Liver (tissue), 9 donors: ENCODE measurements around the gene HLTF. TPM values are rescaled to one million over a fixed set of nuclear protein-coding genes. Genes with fewer than 3 reads are reported as not detected.

Source experiments
- DNase-seq: peaks from one replicate; pipeline ENCODE4 v3.0.0-alpha.2; 2017; ENCODE audit warnings: low spot score
- H3K27ac ChIP-seq, 2 donors: one replicate each; pipeline ENCODE4 v1.7.0; 2013; ENCODE audit warnings: inconsistent platforms in 2 of 2, low read length in 2 of 2, control low read depth in 1 of 2, low read depth in 1 of 2, mild to moderate bottlenecking in 1 of 2
- H3K27me3 ChIP-seq, 4 donors: one replicate each; pipeline versions ENCODE4 v1.6.1 to v1.7.0; 2013; ENCODE audit warnings: low read length in 3 of 4, inconsistent platforms in 1 of 4, mild to moderate bottlenecking in 1 of 4, moderate library complexity in 1 of 4; ENCODE audit not compliant: control insufficient read depth in 4 of 4, insufficient read depth in 4 of 4
- H3K36me3 ChIP-seq, 4 donors: one replicate each; pipeline versions ENCODE4 v1.6.1 to v1.7.0; 2013; ENCODE audit warnings: low read length in 3 of 4, mild to moderate bottlenecking in 3 of 4, low read depth in 1 of 4, moderate library complexity in 1 of 4; ENCODE audit not compliant: control insufficient read depth in 4 of 4, insufficient read depth in 3 of 4
- H3K4me1 ChIP-seq, 4 donors: one replicate each; pipeline versions ENCODE4 v1.6.1 to v1.7.0; 2013; ENCODE audit warnings: low read length in 3 of 4, mild to moderate bottlenecking in 3 of 4, moderate library complexity in 1 of 4; ENCODE audit not compliant: control insufficient read depth in 4 of 4, insufficient read depth in 4 of 4
- H3K4me3 ChIP-seq, 3 donors: one replicate each; pipeline versions ENCODE4 v1.6.1 to v1.7.0; 2013; ENCODE audit warnings: low read length in 3 of 3, control low read depth in 1 of 3, low read depth in 1 of 3, mild to moderate bottlenecking in 1 of 3
- H3K9ac ChIP-seq, 2 donors: one replicate each; pipeline ENCODE4 v1.7.0; 2013; ENCODE audit warnings: low read length in 2 of 2, mild to moderate bottlenecking in 2 of 2, moderate library complexity in 2 of 2, control low read depth in 1 of 2, low read depth in 1 of 2
- H3K9me3 ChIP-seq, 4 donors: one replicate each; pipeline versions ENCODE4 v1.6.1 to v1.7.0; 2013; ENCODE audit warnings: low read length in 3 of 4; ENCODE audit not compliant: control insufficient read depth in 4 of 4
- EGR1 ChIP-seq, 2 donors: IDR thresholded peaks; 2 replicates each; pipeline ENCODE4 v1.6.1; 2016 to 2018; ENCODE audit warnings: antibody characterized with exemption in 2 of 2, low read depth in 2 of 2
- FOXA2 ChIP-seq: IDR thresholded peaks from 2 replicates; pipeline ENCODE4 v1.6.1; 2016; ENCODE audit warnings: antibody characterized with exemption
- GABPA ChIP-seq, 2 donors: IDR thresholded peaks in 1 of 2; conservative IDR thresholded peaks in 1 of 2; 2 replicates each; pipeline ENCODE4 v1.6.1; 2016; ENCODE audit warnings: antibody characterized with exemption in 2 of 2, mild to moderate bottlenecking in 1 of 2, moderate library complexity in 1 of 2
- HNF4A ChIP-seq, 2 donors: conservative IDR thresholded peaks; 2 replicates each; pipeline ENCODE4 v1.6.1; 2016; ENCODE audit warnings: antibody characterized with exemption in 2 of 2, mild to moderate bottlenecking in 2 of 2
- HNF4G ChIP-seq: IDR thresholded peaks from 2 replicates; pipeline ENCODE4 v1.6.1; 2016; ENCODE audit warnings: antibody characterized with exemption
- JUND ChIP-seq, 2 donors: IDR thresholded peaks; 2 replicates each; pipeline ENCODE4 v1.6.1; 2016; ENCODE audit warnings: antibody characterized with exemption in 2 of 2
- NR2F2 ChIP-seq: IDR thresholded peaks from 2 replicates; pipeline ENCODE4 v1.6.1; 2016; ENCODE audit warnings: antibody characterized with exemption
- RAD21 ChIP-seq, 2 donors: IDR thresholded peaks; 2 replicates each; pipeline ENCODE4 v1.6.1; 2016; ENCODE audit warnings: antibody characterized with exemption in 2 of 2, mild to moderate bottlenecking in 2 of 2
- RXRA ChIP-seq, 2 donors: IDR thresholded peaks; 2 replicates each; pipeline ENCODE4 v1.6.1; 2017 to 2018; ENCODE audit warnings: antibody characterized with exemption in 2 of 2, mild to moderate bottlenecking in 1 of 2
- SP1 ChIP-seq: IDR thresholded peaks from 2 replicates; pipeline ENCODE4 v1.6.1; 2018; ENCODE audit warnings: antibody characterized with exemption, mild to moderate bottlenecking
- TAF1 ChIP-seq: conservative IDR thresholded peaks from 2 replicates; pipeline ENCODE4 v1.6.1; 2016; ENCODE audit warnings: antibody characterized with exemption, mild to moderate bottlenecking
- YY1 ChIP-seq: IDR thresholded peaks from 2 replicates; pipeline ENCODE4 v1.6.1; 2016; ENCODE audit warnings: antibody characterized with exemption, mild to moderate bottlenecking
- WGBS: extraction: QIAGEN DNeasy Blood & Tissue Kit; methylation state at CpG from one replicate; pipeline ENCODE4 v1.1.7; 2013; 5-methylcytosine and 5-hydroxymethylcytosine counted together
- polyA plus RNA-seq, 2 donors: library from polyadenylated mRNA; stranded (reverse) in 1 of 2; unstranded in 1 of 2; fragments of 200-250 nt in 1 of 2; fragments of >200 nt in 1 of 2; fragmentation: Nextera tagmentation in 1 of 2; extraction: Ambion mirVana in 1 of 2; gene quantifications; one replicate each; pipeline versions ENCODE4 v1.2.1 to v1.2.3, GENCODE V29; 2013 to 2015
- total RNA-seq, 2 donors: library from RNA; depleted of rRNA; stranded (reverse); fragments of >200 nt; gene quantifications; one replicate each; pipeline ENCODE4 v1.2.3, GENCODE V29; 2014
- TF ChIP-seq, protein P1 (sequence below): IDR thresholded peaks from 2 replicates; pipeline ENCODE4 v1.6.1; 2016; ENCODE audit warnings: antibody characterized with exemption
- TF ChIP-seq, protein P2 (sequence below): IDR thresholded peaks from 2 replicates; pipeline ENCODE4 v1.6.1; 2016; ENCODE audit warnings: antibody characterized with exemption
- TF ChIP-seq, protein P3 (sequence below): fragments of 150-350 bp; IDR thresholded peaks from 2 replicates; pipeline ENCODE4 v1.5.1; 2017; ENCODE audit warnings: improper control_type of control experiment, low read depth, low read length; ENCODE audit not compliant: missing input control
- TF ChIP-seq, protein P4 (sequence below): IDR thresholded peaks from 2 replicates; pipeline ENCODE4 v1.6.1; 2016; ENCODE audit warnings: antibody characterized with exemption
- donor health status: healthy.
- donor health status: healthy.
- donor health status: healthy.
- donor health status: healthy.
- donor health status: healthy.

Gene HLTF
- total and polyA plus RNA-seq, 4 donors, result 4.1 to 31.7 (median 17.0) TPM

DNA sequence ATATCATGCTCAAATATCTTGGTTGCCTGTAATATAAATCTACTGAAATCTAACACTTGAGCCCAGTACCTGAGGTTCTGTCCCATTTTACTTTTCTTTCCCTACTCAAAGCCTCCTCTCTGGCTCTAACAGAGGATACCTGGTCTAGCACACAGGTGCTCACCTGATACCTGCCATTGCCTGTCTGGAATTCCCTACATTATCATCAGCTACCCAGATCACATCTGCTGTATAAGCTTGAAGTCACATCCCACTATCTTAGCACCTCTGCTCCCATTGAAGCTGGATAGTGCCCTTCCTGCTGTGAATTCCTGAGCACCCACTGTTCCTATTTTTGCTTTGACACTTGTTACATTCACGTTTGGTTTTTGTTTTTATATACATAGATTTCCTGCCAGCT, 64.5 kb downstream of the HLTF start:
- WGBS, result 56% methylated on average over 1 of the region's 1 CpG

DNA sequence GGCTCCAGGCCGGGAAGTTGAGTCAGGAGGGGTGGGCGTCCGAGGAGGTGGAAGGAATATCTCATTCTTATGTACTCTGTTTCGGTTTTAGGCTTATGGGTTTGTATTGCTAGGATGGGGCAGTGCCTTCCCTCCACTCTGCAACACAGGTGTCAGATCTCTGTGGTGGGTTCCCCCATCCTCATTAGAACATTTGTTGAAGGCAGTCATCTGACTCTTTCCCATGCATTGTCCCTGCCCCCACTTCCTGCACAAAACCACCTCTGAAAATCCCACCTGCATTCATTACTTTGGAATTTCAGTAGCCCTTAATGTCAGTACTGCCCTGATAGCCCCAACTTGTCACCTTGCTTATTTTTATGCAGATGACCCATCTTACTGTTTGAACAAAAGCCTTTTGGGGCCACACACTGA, 65.5 kb downstream of the HLTF start:
- H3K9ac ChIP-seq, result no peak overlapping the region
- no peak overlapping the region for H3K27ac ChIP-seq
- no peak for DNase-seq
- no peaks in the 10 kb centered on the region for H3K4me1 ChIP-seq
- 95% methylated on average over 4 of the region's 4 CpGs for WGBS
- peaks cover 6 to 38% (median 25%) of the 10 kb centered on the region in 4 donors for H3K36me3 ChIP-seq
- H3K27me3 ChIP-seq, result no peaks in the 10 kb centered on the region
- TF ChIP-seq FOXA2, result no peak
- TF ChIP-seq HNF4A (conservative IDR thresholded peaks at IDR 0.05), result no peak
- TF ChIP-seq RAD21 (IDR thresholded peaks at IDR 0.05), result no peak
- TF ChIP-seq, protein P1, sequence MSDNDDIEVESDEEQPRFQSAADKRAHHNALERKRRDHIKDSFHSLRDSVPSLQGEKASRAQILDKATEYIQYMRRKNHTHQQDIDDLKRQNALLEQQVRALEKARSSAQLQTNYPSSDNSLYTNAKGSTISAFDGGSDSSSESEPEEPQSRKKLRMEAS, result no peak
- no peak overlapping the region for H3K4me3 ChIP-seq
- H3K9me3 ChIP-seq, result peaks cover 0 to 2% (median 0%) of the 10 kb centered on the region in 4 donors

More for the DNA sequence above, 64.5 kb downstream of the HLTF start:
- no peak overlapping the region for H3K27ac ChIP-seq
- no peak overlapping the region for H3K9ac ChIP-seq
- no peak for DNase-seq
- TF ChIP-seq, protein P2, sequence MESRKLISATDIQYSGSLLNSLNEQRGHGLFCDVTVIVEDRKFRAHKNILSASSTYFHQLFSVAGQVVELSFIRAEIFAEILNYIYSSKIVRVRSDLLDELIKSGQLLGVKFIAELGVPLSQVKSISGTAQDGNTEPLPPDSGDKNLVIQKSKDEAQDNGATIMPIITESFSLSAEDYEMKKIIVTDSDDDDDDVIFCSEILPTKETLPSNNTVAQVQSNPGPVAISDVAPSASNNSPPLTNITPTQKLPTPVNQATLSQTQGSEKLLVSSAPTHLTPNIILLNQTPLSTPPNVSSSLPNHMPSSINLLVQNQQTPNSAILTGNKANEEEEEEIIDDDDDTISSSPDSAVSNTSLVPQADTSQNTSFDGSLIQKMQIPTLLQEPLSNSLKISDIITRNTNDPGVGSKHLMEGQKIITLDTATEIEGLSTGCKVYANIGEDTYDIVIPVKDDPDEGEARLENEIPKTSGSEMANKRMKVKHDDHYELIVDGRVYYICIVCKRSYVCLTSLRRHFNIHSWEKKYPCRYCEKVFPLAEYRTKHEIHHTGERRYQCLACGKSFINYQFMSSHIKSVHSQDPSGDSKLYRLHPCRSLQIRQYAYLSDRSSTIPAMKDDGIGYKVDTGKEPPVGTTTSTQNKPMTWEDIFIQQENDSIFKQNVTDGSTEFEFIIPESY, result no peak
- TF ChIP-seq HNF4A (conservative IDR thresholded peaks at IDR 0.05) (no peak), HNF4G (no peak), FOXA2 (no peak), RAD21 (IDR thresholded peaks at IDR 0.05) (no peak), YY1 (no peak), NR2F2 (no peak), RXRA (IDR thresholded peaks at IDR 0.05) (no peak), EGR1 (IDR thresholded peaks at IDR 0.05; ENCODE audit: low read depth in 2 of 2) (no peak)
- TF ChIP-seq, protein P3, sequence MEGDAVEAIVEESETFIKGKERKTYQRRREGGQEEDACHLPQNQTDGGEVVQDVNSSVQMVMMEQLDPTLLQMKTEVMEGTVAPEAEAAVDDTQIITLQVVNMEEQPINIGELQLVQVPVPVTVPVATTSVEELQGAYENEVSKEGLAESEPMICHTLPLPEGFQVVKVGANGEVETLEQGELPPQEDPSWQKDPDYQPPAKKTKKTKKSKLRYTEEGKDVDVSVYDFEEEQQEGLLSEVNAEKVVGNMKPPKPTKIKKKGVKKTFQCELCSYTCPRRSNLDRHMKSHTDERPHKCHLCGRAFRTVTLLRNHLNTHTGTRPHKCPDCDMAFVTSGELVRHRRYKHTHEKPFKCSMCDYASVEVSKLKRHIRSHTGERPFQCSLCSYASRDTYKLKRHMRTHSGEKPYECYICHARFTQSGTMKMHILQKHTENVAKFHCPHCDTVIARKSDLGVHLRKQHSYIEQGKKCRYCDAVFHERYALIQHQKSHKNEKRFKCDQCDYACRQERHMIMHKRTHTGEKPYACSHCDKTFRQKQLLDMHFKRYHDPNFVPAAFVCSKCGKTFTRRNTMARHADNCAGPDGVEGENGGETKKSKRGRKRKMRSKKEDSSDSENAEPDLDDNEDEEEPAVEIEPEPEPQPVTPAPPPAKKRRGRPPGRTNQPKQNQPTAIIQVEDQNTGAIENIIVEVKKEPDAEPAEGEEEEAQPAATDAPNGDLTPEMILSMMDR, result no peak
- TF ChIP-seq, protein P4, sequence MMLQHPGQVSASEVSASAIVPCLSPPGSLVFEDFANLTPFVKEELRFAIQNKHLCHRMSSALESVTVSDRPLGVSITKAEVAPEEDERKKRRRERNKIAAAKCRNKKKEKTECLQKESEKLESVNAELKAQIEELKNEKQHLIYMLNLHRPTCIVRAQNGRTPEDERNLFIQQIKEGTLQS, result no peak
- TF ChIP-seq, protein P1, result no peak
- peaks cover 0 to 2% (median 0%) of the 10 kb centered on the region in 4 donors for H3K9me3 ChIP-seq
- no peaks in the 10 kb centered on the region for H3K27me3 ChIP-seq
- peaks cover 6 to 38% (median 25%) of the 10 kb centered on the region in 4 donors for H3K36me3 ChIP-seq
- no peak overlapping the region for H3K4me3 ChIP-seq
- H3K4me1 ChIP-seq, result no peaks in the 10 kb centered on the region

DNA sequence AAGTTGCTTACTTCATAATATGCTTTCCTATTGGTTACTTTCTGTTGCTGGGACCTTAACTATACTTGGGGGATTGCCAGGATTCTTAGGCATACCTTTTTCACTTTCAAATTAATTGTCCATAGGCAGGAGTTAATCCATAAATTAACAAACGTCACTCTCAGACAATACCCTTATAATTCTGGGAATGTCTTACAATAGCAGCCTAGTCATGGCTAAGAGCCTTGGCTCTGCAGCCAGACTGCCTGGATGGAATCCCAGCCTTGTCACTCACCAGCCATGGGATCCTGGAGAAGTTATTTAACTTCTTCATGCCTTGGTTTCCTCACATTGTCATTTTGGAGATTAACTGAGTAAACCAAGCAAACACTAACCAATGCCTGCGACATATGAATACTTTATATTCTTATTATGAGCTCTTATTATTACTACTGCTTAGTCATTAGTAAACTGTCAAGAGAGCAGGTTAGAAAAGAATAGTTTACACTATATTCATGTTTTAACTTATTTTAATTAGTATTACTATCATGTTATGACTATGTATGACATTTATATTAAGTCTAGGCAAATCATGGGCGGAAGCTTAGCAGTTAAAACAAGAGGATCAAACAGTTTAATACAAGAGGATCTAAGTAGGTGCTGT, 66.0 kb downstream of the HLTF start:
- no peak overlapping the region for H3K4me3 ChIP-seq
- DNase-seq, result no peak
- TF ChIP-seq RXRA (IDR thresholded peaks at IDR 0.05) (no peak), TAF1 (no peak), SP1 (no peak), EGR1 (IDR thresholded peaks at IDR 0.05; ENCODE audit: low read depth in 2 of 2) (no peak), HNF4A (conservative IDR thresholded peaks at IDR 0.05) (no peak), GABPA (IDR thresholded peaks at IDR 0.05 in 1 of 2, conservative IDR thresholded peaks at IDR 0.05 in 1 of 2) (no peak), NR2F2 (no peak), JUND (IDR thresholded peaks at IDR 0.05) (no peak), YY1 (no peak), FOXA2 (no peak)
- TF ChIP-seq, protein P4, result no peak
- TF ChIP-seq, protein P2, result no peak
- peaks cover 0 to 2% (median 0%) of the 10 kb centered on the region in 4 donors for H3K9me3 ChIP-seq
- H3K4me1 ChIP-seq, result no peaks in the 10 kb centered on the region
- H3K9ac ChIP-seq, result no peak overlapping the region
- no peak overlapping the region for H3K27ac ChIP-seq
- H3K27me3 ChIP-seq, result no peaks in the 10 kb centered on the region
- peaks cover 6 to 34% (median 21%) of the 10 kb centered on the region in 4 donors for H3K36me3 ChIP-seq
- WGBS, result 85% methylated on average over 3 of the region's 3 CpGs
